H9 (cell line): ENCODE results near the gene TSKU. TPM values are rescaled to one million over a fixed set of nuclear protein-coding genes. Genes with fewer than 3 reads are reported as not detected.
A peak's percentile ranks its signal among the peaks of the same experiment; 100 is the strongest.

Experiments used
- DNase-seq: peaks from one replicate; pipeline ENCODE4 v3.0.0-alpha.2; 2017
- H2AFZ ChIP-seq: one replicate; pipeline ENCODE4 v1.6.1; 2013; ENCODE audit warnings: mild to moderate bottlenecking, low read length, control low read depth, moderate library complexity
- H2AK5ac ChIP-seq: 2 replicates; pipeline ENCODE4 v1.6.1; 2013; ENCODE audit warnings: low read length, control low read depth, mixed read lengths; ENCODE audit not compliant: insufficient read length
- H2BK120ac ChIP-seq: one replicate; pipeline ENCODE4 v1.6.1; 2013; ENCODE audit warnings: low read depth, mild to moderate bottlenecking, low read length, control low read depth, inconsistent platforms; ENCODE audit not compliant: poor library complexity, severe bottlenecking
- H2BK12ac ChIP-seq: 2 replicates; pipeline ENCODE4 v1.6.1; 2013; ENCODE audit warnings: low read length, control low read depth, mixed read lengths, low read depth; ENCODE audit not compliant: insufficient read length
- H2BK15ac ChIP-seq: 2 replicates; pipeline ENCODE4 v1.6.1; 2013; ENCODE audit warnings: low read depth, low read length, control low read depth
- H2BK20ac ChIP-seq: one replicate; pipeline ENCODE4 v1.6.1; 2013; ENCODE audit warnings: low read depth, mild to moderate bottlenecking, low read length, control low read depth, inconsistent platforms; ENCODE audit not compliant: poor library complexity, severe bottlenecking
- H2BK5ac ChIP-seq: 2 replicates; pipeline ENCODE4 v1.6.1; 2013; ENCODE audit warnings: low read length, control low read depth, mixed read lengths; ENCODE audit not compliant: insufficient read length
- H3K14ac ChIP-seq: 2 replicates; pipeline ENCODE4 v1.6.1; 2013; ENCODE audit warnings: low read length, control low read depth; ENCODE audit not compliant: insufficient read depth
- H3K18ac ChIP-seq: 2 replicates; pipeline ENCODE4 v1.6.1; 2013; ENCODE audit warnings: low read depth, mild to moderate bottlenecking, mixed read lengths, low read length, control low read depth; ENCODE audit not compliant: insufficient read length
- H3K23ac ChIP-seq: 2 replicates; pipeline ENCODE4 v1.6.1; 2013; ENCODE audit warnings: low read length, control low read depth, mixed read lengths, low read depth; ENCODE audit not compliant: insufficient read length
- H3K23me2 ChIP-seq: 2 replicates; pipeline ENCODE4 v1.6.1; 2013; ENCODE audit warnings: low read depth, mild to moderate bottlenecking, mixed read lengths, low read length, control low read depth; ENCODE audit not compliant: insufficient read length, poor library complexity, severe bottlenecking
- H3K27ac ChIP-seq: 2 replicates; pipeline ENCODE4 v1.5.1; 2013; ENCODE audit warnings: low read length, control low read depth, mixed read lengths, low read depth; ENCODE audit not compliant: insufficient read length
- H3K27me3 ChIP-seq: 2 replicates; pipeline ENCODE4 v1.6.1; 2013; ENCODE audit warnings: low read length, control low read depth, inconsistent platforms; ENCODE audit not compliant: insufficient read depth
- H3K4ac ChIP-seq: 2 replicates; pipeline ENCODE4 v1.6.1; 2013; ENCODE audit warnings: low read depth, mild to moderate bottlenecking, control low read depth, inconsistent platforms, low read length, moderate library complexity
- H3K4me1 ChIP-seq: 2 replicates; pipeline ENCODE4 v1.6.1; 2013; ENCODE audit warnings: low read length, control low read depth, inconsistent platforms; ENCODE audit not compliant: insufficient read depth
- H3K4me2 ChIP-seq: 2 replicates; pipeline ENCODE4 v1.6.1; 2013; ENCODE audit warnings: low read length, control low read depth, mixed read lengths; ENCODE audit not compliant: insufficient read length, insufficient read depth
- H3K56ac ChIP-seq: 2 replicates; pipeline ENCODE4 v1.6.1; 2013; ENCODE audit warnings: low read depth, mild to moderate bottlenecking, mixed read lengths, low read length, control low read depth; ENCODE audit not compliant: insufficient read length
- H3K79me1 ChIP-seq: 2 replicates; pipeline ENCODE4 v1.6.1; 2013; ENCODE audit warnings: low read depth, mild to moderate bottlenecking, moderate library complexity, low read length, control low read depth, inconsistent platforms; ENCODE audit not compliant: insufficient read depth, poor library complexity, severe bottlenecking
- H3K79me2 ChIP-seq: 2 replicates; pipeline ENCODE4 v1.6.1; 2013; ENCODE audit warnings: low read length, control low read depth, inconsistent platforms; ENCODE audit not compliant: insufficient read depth
- H3K9ac ChIP-seq: 2 replicates; pipeline ENCODE4 v1.6.1; 2013; ENCODE audit warnings: low read length, control low read depth, mixed read lengths; ENCODE audit not compliant: insufficient read length; ENCODE audit errors: extremely low read depth
- H3K9me3 ChIP-seq: one replicate; pipeline ENCODE4 v1.6.1; 2013; ENCODE audit warnings: low read depth, low read length, inconsistent platforms; ENCODE audit not compliant: control insufficient read depth
- H3T11ph ChIP-seq: one replicate; pipeline ENCODE4 v1.6.1; 2013; ENCODE audit warnings: mild to moderate bottlenecking, low read length, control low read depth, inconsistent platforms
- H4K20me1 ChIP-seq: one replicate; pipeline ENCODE4 v1.6.1; 2013; ENCODE audit not compliant: control insufficient read depth, insufficient read length, insufficient read depth
- H4K5ac ChIP-seq: 2 replicates; pipeline ENCODE4 v1.6.1; 2013; ENCODE audit warnings: low read depth, mild to moderate bottlenecking, mixed read lengths, low read length, control low read depth; ENCODE audit not compliant: insufficient read length
- H4K8ac ChIP-seq: replicated peaks from 2 replicates; pipeline ENCODE4 v1.6.1; 2013; ENCODE audit warnings: low read length, control low read depth, mixed read lengths, low read depth; ENCODE audit not compliant: insufficient read length
- H4K91ac ChIP-seq: 2 replicates; pipeline ENCODE4 v1.6.1; 2013; ENCODE audit warnings: low read depth, mild to moderate bottlenecking, moderate library complexity, mixed read lengths, low read length, control low read depth; ENCODE audit not compliant: insufficient read length
- H3K27ac Mint-ChIP-seq, 3 experiments: 2 replicates in 2 of 3; 3 replicates in 1 of 3; pipeline ENCODE4 v1.8.0; 2020 to 2021; ENCODE audit warnings: mixed read lengths in 3 of 3, mild to moderate bottlenecking in 1 of 3, moderate library complexity in 1 of 3
- H3K27me3 Mint-ChIP-seq: 2 replicates; pipeline ENCODE4 v1.8.0; 2021; ENCODE audit warnings: low read depth, mild to moderate bottlenecking, moderate library complexity, mixed read lengths
- H3K36me3 Mint-ChIP-seq, 3 experiments: 2 replicates in 2 of 3; 3 replicates in 1 of 3; pipeline ENCODE4 v1.8.0; 2020 to 2021; ENCODE audit warnings: low read depth in 3 of 3, mixed read lengths in 3 of 3; ENCODE audit not compliant: insufficient read depth in 1 of 3
- H3K4me1 Mint-ChIP-seq, 2 experiments: 2 replicates each; pipeline ENCODE4 v1.8.0; 2020; ENCODE audit warnings: mixed read lengths in 2 of 2
- H3K4me3 Mint-ChIP-seq, 2 experiments: 2 replicates in 1 of 2; 3 replicates in 1 of 2; pipeline ENCODE4 v1.8.0; 2020 to 2021; ENCODE audit warnings: mild to moderate bottlenecking in 2 of 2, mixed read lengths in 2 of 2, moderate library complexity in 1 of 2
- H3K9me3 Mint-ChIP-seq, 2 experiments: 2 replicates in 1 of 2; 3 replicates in 1 of 2; pipeline ENCODE4 v1.8.0; 2020; ENCODE audit warnings: mild to moderate bottlenecking in 2 of 2, mixed read lengths in 2 of 2, moderate library complexity in 1 of 2
- WGBS: extraction: QIAGEN DNeasy Blood & Tissue Kit; methylation state at CpG from one replicate; pipeline ENCODE4 v1.1.7; 2013; ENCODE audit warnings: missing lambda C conversion rate, low lambda C conversion rate, mixed read lengths; ENCODE audit not compliant: insufficient read length; ENCODE audit errors: extremely low coverage; 5-methylcytosine and 5-hydroxymethylcytosine counted together
- total RNA-seq: library from RNA; stranded (reverse); gene quantifications from 2 replicates; pipeline ENCODE4 v1.2.1, GENCODE V29; 2021
- TF ChIP-seq, protein P1 (sequence below): fragments of 200-600 bp; sonication (generic); conservative IDR thresholded peaks from 3 replicates; pipeline ENCODE4 v1.8.0; 2021; ENCODE audit warnings: antibody characterized with exemption, mild to moderate bottlenecking

TSKU gene
- total RNA-seq, 1 experiment from 2014 or later, result 25.4 TPM

DNA sequence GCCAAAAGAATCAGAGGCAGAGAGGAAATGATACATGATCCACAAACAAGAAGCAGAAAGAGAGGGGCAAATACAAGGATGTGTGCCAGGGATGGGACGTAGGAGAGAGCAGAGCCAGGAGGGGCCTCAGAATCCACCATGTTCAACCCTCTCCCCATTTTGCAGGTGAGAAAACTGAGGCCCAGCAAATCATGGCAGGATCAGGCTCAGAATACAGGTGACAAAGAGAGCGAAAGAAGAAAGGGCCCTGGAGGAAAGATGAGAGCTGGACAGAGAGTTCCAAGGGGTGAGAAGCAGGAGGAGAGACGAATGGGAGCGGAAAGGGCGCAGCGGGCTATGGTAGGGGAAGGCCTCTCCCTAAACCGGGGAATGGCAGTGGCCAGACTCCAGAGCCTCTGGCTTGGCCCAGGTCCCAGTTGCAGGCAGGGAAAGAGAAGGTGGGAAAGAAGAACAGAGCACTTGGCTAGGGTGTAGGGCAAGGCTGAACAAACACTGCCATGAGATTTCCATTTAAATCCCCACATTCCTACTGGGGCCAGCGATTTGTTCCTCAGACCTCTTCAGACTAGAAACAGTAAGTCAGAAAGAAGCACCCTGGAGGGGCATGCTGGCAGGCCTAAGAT lies 44.4 kb upstream of the TSKU start:
- no peak overlapping the region for H3K27ac ChIP-seq
- no peak overlapping the region for H4K5ac ChIP-seq
- H4K91ac ChIP-seq, result no peak overlapping the region
- Mint-ChIP-seq H3K9me3 (no peaks in the 10 kb centered on the region), H3K4me1 (peaks cover 28 to 33% of the 10 kb centered on the region in 2 experiments), H3K36me3 (no peaks in the 10 kb centered on the region), H3K4me3 (no peak overlapping the region), H3K27me3 (peaks cover 16% of the 10 kb centered on the region), H3K27ac (peak overlapping the region in 1 of 3 experiments; percentile 36; a peak in 3 of 7 replicates)
- no peak overlapping the region for H3K9ac ChIP-seq
- no peak overlapping the region for H3K4ac ChIP-seq
- H3K18ac ChIP-seq, result no peak overlapping the region
- no peaks in the 10 kb centered on the region for H3K23me2 ChIP-seq
- no peak overlapping the region for H3K23ac ChIP-seq
- H3T11ph ChIP-seq, result no peak overlapping the region
- no peak overlapping the region for H2BK12ac ChIP-seq
- no peaks in the 10 kb centered on the region for H3K79me1 ChIP-seq
- WGBS, result no CpG with 5 or more reads among the region's 8 CpGs
- H3K9me3 ChIP-seq, result no peaks in the 10 kb centered on the region
- H3K79me2 ChIP-seq, result no peaks in the 10 kb centered on the region
- no peak overlapping the region for H2BK120ac ChIP-seq
- DNase-seq, result no peak
- no peak overlapping the region for H3K4me2 ChIP-seq
- H2AFZ ChIP-seq, result no peak overlapping the region
- no peaks in the 10 kb centered on the region for H4K20me1 ChIP-seq
- H4K8ac ChIP-seq, result no peak overlapping the region
- TF ChIP-seq, protein P1, sequence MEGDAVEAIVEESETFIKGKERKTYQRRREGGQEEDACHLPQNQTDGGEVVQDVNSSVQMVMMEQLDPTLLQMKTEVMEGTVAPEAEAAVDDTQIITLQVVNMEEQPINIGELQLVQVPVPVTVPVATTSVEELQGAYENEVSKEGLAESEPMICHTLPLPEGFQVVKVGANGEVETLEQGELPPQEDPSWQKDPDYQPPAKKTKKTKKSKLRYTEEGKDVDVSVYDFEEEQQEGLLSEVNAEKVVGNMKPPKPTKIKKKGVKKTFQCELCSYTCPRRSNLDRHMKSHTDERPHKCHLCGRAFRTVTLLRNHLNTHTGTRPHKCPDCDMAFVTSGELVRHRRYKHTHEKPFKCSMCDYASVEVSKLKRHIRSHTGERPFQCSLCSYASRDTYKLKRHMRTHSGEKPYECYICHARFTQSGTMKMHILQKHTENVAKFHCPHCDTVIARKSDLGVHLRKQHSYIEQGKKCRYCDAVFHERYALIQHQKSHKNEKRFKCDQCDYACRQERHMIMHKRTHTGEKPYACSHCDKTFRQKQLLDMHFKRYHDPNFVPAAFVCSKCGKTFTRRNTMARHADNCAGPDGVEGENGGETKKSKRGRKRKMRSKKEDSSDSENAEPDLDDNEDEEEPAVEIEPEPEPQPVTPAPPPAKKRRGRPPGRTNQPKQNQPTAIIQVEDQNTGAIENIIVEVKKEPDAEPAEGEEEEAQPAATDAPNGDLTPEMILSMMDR, result no peak
- H3K56ac ChIP-seq, result no peak overlapping the region
- H3K27me3 ChIP-seq, result no peaks in the 10 kb centered on the region; the same call in 1 of the 2 replicates
- no peak overlapping the region for H2AK5ac ChIP-seq
- no peak overlapping the region for H2BK20ac ChIP-seq
- no peak overlapping the region for H2BK15ac ChIP-seq
- peaks cover 4% of the 10 kb centered on the region; the same call in 1 of the 2 replicates for H3K4me1 ChIP-seq
- no peak overlapping the region for H3K14ac ChIP-seq
- no peak overlapping the region for H2BK5ac ChIP-seq
